Nephron progenitor cell (in vitro differentiated cells): Measurements from ENCODE around the gene RASL10B.

Experiments used
- DNase-seq: peaks from one replicate; pipeline ENCODE4 v3.0.0; 2021
- H3K27ac Mint-ChIP-seq: 2 replicates; pipeline ENCODE4 v1.8.0; 2021; ENCODE audit warnings: mild to moderate bottlenecking, moderate library complexity, mixed read lengths
- H3K27me3 Mint-ChIP-seq: 2 replicates; pipeline ENCODE4 v1.8.0; 2021; ENCODE audit warnings: mild to moderate bottlenecking, low read depth, mixed read lengths; ENCODE audit not compliant: poor library complexity
- H3K36me3 Mint-ChIP-seq: 2 replicates; pipeline ENCODE4 v1.8.0; 2021; ENCODE audit warnings: low read depth, mixed read lengths
- H3K4me1 Mint-ChIP-seq: 2 replicates; pipeline ENCODE4 v1.8.0; 2021; ENCODE audit warnings: mixed read lengths
- H3K4me3 Mint-ChIP-seq: 2 replicates; pipeline ENCODE4 v1.8.0; 2021; ENCODE audit warnings: mild to moderate bottlenecking, moderate library complexity, mixed read lengths
- H3K9me3 Mint-ChIP-seq: 2 replicates; pipeline ENCODE4 v1.8.0; 2021; ENCODE audit warnings: mild to moderate bottlenecking, moderate library complexity, mixed read lengths
- TF ChIP-seq, protein P1 (sequence below): fragments of 200-600 bp; sonication (generic); IDR thresholded peaks from 2 replicates; pipeline ENCODE4 v1.5.0; 2021; ENCODE audit warnings: antibody characterized with exemption

RASL10B gene

DNA sequence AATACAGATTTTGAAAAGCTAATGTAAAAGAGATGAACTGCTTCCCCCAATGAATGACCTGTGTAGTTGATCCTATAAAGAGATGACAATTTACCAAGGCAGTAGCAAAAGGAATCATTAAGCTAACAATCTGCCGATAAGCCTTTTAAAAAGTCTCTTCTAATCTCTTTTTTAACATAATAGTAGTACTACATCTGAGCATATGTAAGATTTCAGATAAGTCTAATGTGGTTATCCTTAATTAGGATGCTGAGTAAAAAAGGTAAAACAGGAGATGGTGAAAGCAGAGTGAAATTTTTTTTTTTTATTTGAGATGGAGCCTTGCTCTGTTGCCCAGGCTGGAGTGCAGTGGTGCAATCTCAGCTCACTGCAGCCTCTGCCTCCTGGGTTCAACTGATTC lies 26.2 kb upstream of the RASL10B start:
- peaks cover 6% of the 10 kb centered on the region for H3K4me1 Mint-ChIP-seq
- TF ChIP-seq, protein P1, sequence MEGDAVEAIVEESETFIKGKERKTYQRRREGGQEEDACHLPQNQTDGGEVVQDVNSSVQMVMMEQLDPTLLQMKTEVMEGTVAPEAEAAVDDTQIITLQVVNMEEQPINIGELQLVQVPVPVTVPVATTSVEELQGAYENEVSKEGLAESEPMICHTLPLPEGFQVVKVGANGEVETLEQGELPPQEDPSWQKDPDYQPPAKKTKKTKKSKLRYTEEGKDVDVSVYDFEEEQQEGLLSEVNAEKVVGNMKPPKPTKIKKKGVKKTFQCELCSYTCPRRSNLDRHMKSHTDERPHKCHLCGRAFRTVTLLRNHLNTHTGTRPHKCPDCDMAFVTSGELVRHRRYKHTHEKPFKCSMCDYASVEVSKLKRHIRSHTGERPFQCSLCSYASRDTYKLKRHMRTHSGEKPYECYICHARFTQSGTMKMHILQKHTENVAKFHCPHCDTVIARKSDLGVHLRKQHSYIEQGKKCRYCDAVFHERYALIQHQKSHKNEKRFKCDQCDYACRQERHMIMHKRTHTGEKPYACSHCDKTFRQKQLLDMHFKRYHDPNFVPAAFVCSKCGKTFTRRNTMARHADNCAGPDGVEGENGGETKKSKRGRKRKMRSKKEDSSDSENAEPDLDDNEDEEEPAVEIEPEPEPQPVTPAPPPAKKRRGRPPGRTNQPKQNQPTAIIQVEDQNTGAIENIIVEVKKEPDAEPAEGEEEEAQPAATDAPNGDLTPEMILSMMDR = no peak
- no peak for DNase-seq
- no peak overlapping the region for H3K27ac Mint-ChIP-seq
- no peak overlapping the region for H3K4me3 Mint-ChIP-seq
- no peaks in the 10 kb centered on the region for H3K27me3 Mint-ChIP-seq
- H3K9me3 Mint-ChIP-seq = peaks cover 3% of the 10 kb centered on the region
- H3K36me3 Mint-ChIP-seq = peaks cover 42% of the 10 kb centered on the region

DNA sequence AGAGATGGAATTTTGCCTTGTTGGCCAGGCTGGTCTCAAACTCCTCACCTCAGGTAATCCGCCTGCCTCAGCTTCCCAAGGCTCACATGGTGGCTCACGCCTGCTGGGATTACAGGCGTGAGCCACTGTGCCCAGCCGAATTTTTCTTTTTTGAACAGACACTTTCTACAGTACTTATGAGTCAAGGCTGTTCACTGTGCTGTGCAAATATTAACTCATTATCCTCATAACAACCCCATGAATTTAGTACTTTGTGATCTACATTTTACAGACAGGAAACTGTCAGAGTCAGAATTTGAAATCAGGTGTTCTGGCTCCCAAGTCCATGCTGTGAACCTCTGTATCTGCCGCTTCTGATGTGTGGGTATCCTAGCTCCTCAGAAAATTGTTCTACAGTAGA lies 25.7 kb upstream of the RASL10B start:
- DNase-seq = no peak
- H3K4me1 Mint-ChIP-seq = peaks cover 6% of the 10 kb centered on the region
- H3K36me3 Mint-ChIP-seq = peaks cover 47% of the 10 kb centered on the region
- peaks cover 3% of the 10 kb centered on the region for H3K9me3 Mint-ChIP-seq
- H3K27me3 Mint-ChIP-seq = no peaks in the 10 kb centered on the region
- TF ChIP-seq, protein P1 = no peak
- no peak overlapping the region for H3K27ac Mint-ChIP-seq
- no peak overlapping the region for H3K4me3 Mint-ChIP-seq

DNA sequence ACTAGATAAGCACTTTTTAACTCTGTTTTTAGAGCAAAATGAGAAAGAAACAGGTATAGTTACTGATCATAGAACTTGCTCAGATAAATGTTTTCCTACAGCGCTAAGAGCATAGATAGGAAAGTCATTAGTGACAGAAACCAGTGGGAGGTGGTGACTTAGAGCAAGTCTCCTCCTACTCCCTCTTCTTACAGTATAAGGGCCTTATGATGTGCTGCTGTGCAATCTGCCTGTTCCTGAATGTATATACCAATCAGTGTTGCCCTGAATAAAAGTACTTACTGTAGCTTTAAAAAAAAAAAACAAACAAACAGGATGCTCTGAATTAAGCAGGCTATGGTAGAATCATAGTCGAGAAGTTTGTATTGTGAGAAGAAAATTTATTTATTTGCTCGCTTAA lies 23.3 kb upstream of the RASL10B start:
- no peak for DNase-seq
- peaks cover 49% of the 10 kb centered on the region for H3K36me3 Mint-ChIP-seq
- peak overlapping the region; percentile 10 for H3K27ac Mint-ChIP-seq
- peaks cover 11% of the 10 kb centered on the region for H3K4me1 Mint-ChIP-seq
- H3K4me3 Mint-ChIP-seq = no peak overlapping the region
- TF ChIP-seq, protein P1 = no peak
- no peaks in the 10 kb centered on the region for H3K9me3 Mint-ChIP-seq
- H3K27me3 Mint-ChIP-seq = no peaks in the 10 kb centered on the region

DNA sequence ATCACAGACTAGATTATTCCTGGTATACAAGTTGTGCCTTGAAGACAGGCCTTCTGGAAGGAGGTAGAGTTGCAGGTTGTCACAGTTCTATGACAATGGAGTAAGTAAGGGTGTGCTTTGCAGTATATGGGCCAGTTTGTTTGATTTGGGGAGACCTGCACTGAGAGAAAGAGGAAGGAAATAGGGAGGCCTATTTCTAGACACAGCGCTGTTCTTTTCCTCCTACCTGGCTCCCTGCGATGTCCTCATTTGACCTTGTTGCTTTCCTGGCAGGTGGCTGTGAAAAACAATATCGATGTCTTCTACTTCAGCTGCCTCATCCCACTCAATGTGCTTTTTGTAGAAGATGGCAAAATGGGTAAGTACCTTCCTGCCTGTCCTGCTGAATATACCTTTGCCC lies 22.5 kb upstream of the RASL10B start:
- Mint-ChIP-seq H3K4me3 (no peak overlapping the region), H3K27me3 (no peaks in the 10 kb centered on the region), H3K27ac (no peak overlapping the region), H3K36me3 (peaks cover 44% of the 10 kb centered on the region), H3K9me3 (no peaks in the 10 kb centered on the region), H3K4me1 (peaks cover 11% of the 10 kb centered on the region)
- TF ChIP-seq, protein P1 = no peak
- DNase-seq = no peak

DNA sequence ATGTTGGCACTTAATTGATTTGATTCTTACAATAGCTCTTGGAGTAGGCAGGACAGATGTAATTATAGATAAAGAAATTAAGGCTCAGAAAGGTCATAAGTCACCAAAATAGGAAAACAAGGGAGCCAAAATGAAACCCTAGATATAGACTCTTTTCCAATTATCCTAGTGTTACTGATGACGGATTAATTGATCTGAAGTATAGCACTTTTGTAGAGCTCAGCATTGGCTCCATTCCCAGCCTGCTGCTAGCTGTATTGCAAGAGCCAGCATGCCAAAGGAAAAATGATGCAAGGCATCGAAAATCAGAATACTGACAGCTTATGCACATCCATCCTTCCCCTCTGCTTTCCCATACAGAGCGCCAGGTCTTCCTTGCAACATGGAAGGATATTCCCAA lies 21.6 kb upstream of the RASL10B start:
- Mint-ChIP-seq H3K9me3 (no peaks in the 10 kb centered on the region), H3K4me3 (no peak overlapping the region), H3K27ac (no peak overlapping the region)

DNA sequence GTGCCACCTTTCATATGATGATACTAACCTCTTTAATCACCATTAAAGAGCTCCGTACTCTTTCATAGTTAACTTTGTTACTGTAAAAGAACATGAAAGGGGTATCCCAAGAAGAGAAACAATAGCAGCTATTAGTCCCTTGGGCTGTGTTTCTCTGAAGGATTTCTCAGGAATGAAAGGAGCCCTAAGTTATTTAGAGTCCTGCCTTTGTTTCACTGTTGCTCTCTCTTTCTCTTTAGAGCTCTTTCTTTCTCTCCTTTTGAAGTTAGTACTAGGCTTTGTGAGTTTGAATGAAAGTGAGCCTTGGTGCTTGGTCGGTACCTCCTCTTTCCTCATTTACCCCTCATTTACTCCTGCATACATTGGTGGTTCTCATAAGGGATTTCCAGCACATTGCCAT lies 20.5 kb upstream of the RASL10B start:
- H3K9me3 Mint-ChIP-seq = no peaks in the 10 kb centered on the region
- DNase-seq = no peak
- peaks cover 11% of the 10 kb centered on the region for H3K4me1 Mint-ChIP-seq
- H3K36me3 Mint-ChIP-seq = peaks cover 34% of the 10 kb centered on the region
- H3K27ac Mint-ChIP-seq = peak overlapping the region; percentile 93
- H3K27me3 Mint-ChIP-seq = no peaks in the 10 kb centered on the region
- H3K4me3 Mint-ChIP-seq = no peak overlapping the region
- TF ChIP-seq, protein P1 = no peak

More for the DNA sequence above, 21.6 kb upstream of the RASL10B start:
- H3K27me3 Mint-ChIP-seq = no peaks in the 10 kb centered on the region
- H3K4me1 Mint-ChIP-seq = peaks cover 11% of the 10 kb centered on the region
- no peak for DNase-seq
- TF ChIP-seq, protein P1 = no peak
- peaks cover 39% of the 10 kb centered on the region for H3K36me3 Mint-ChIP-seq
